HCT116 (cell line): Measurements from ENCODE around the gene RHEX. TPM values are rescaled to one million over a fixed set of nuclear protein-coding genes. Genes with fewer than 3 reads are reported as not detected.
"Not testable (repeated sequence)": the region's sequence is repeated elsewhere in the genome, so short reads cannot be mapped to it uniquely, and the experiment has no call there.

Source experiments
- ATAC-seq: fragments of 200-7000 bp; cut with Tn5 transposase; 2 replicates; pipeline ENCODE4 v1.9.1; 2020; ENCODE audit warnings: mild to moderate bottlenecking, moderate library complexity
- BruUV-seq: library from RNA; stranded (reverse); fragments of 400-500 nt; replicated peaks from 2 replicates; lab custom pipeline; 2021; lab: Mats Ljungman, UMichigan
- CTCF ChIA-PET: fragments of 300-600 bp; sonication (Branson Sonifier 250); formaldehyde crosslinking; loops from one replicate; lab custom pipeline; 2021; ENCODE audit warnings: antibody characterized with exemption; lab: Charles Lee
- POLR2A ChIA-PET: fragments of 300-600, 350-600 bp; sonication (Branson Sonifier 250); formaldehyde crosslinking; loops from one replicate; lab custom pipeline; 2021; ENCODE audit warnings: antibody characterized with exemption; lab: Charles Lee
- RAD21 ChIA-PET, 2 experiments: fragments of 300-600 bp; sonication (Branson Sonifier 250); formaldehyde crosslinking; loops; one replicate each; lab custom pipeline; 2023; ENCODE audit warnings: low total read pairs in 2 of 2; ENCODE audit not compliant: uncharacterized antibody in 2 of 2, unreplicated experiment in 2 of 2, low non-redundant PET in 1 of 2; lab: Charles Lee
- DNase-seq: peaks from one replicate; pipeline ENCODE4 v3.0.0-alpha.2; 2010; ENCODE audit warnings: low read depth, low spot score
- H2AFZ ChIP-seq: fragments of 200-600 bp; shearing (Covaris generic), sonication (generic); 2 replicates; pipeline ENCODE4 v1.6.1; 2017; ENCODE audit warnings: low read depth, mixed run types, mixed read lengths, antibody characterized with exemption, low read length; ENCODE audit not compliant: poor library complexity, severe bottlenecking
- H3K27ac ChIP-seq: 2 replicates; pipeline ENCODE4 v1.5.1; 2012; ENCODE audit warnings: low read depth, low read length
- H3K27me3 ChIP-seq: fragments of 200-600 bp; sonication (generic); 2 replicates; pipeline ENCODE4 v1.6.1; 2016; ENCODE audit warnings: mixed run types, low read length, mixed read lengths; ENCODE audit not compliant: insufficient read depth
- H3K36me3 ChIP-seq, 2 experiments: fragments of 200-500 bp in 1 of 2; fragments of 200-600 bp in 1 of 2; sonication (Bioruptor generic) in 1 of 2; sonication (generic) in 1 of 2; 2 replicates each; pipeline versions ENCODE4 v1.5.1 to v1.6.1; 2014 to 2016; ENCODE audit warnings: low read length in 2 of 2, inconsistent platforms in 1 of 2, mixed read lengths in 1 of 2, mixed run types in 1 of 2; ENCODE audit not compliant: insufficient read depth in 2 of 2, control insufficient read depth in 1 of 2
- H3K4me1 ChIP-seq, 2 experiments: fragments of 200-600 bp in 1 of 2; sonication (generic) in 1 of 2; 2 replicates each; pipeline versions ENCODE4 v1.5.1 to v1.6.1; 2012 to 2017; ENCODE audit warnings: low read length in 2 of 2, inconsistent platforms in 1 of 2, mild to moderate bottlenecking in 1 of 2, mixed read lengths in 1 of 2, mixed run types in 1 of 2, moderate library complexity in 1 of 2; ENCODE audit not compliant: insufficient read depth in 2 of 2, control insufficient read depth in 1 of 2
- H3K4me2 ChIP-seq: fragments of 200-600 bp; sonication (generic); 2 replicates; pipeline ENCODE4 v1.6.1; 2017; ENCODE audit warnings: mixed run types, low read length, mixed read lengths
- H3K4me3 ChIP-seq, 2 experiments: fragments of 200-600 bp in 1 of 2; sonication (generic) in 1 of 2; replicated peaks in 1 of 2; 2 replicates each; pipeline ENCODE4 v1.5.1; 2011 to 2016; ENCODE audit warnings: low read length in 2 of 2, control low read depth in 1 of 2, low read depth in 1 of 2, mild to moderate bottlenecking in 1 of 2, mixed read lengths in 1 of 2, mixed run types in 1 of 2
- H3K79me2 ChIP-seq: fragments of 200-600 bp; sonication (generic); 2 replicates; pipeline ENCODE4 v1.6.1; 2017; ENCODE audit warnings: mild to moderate bottlenecking, mixed run types, low read length, moderate library complexity, mixed read lengths; ENCODE audit not compliant: insufficient read depth
- H3K9ac ChIP-seq: fragments of 200-600 bp; sonication (generic); 2 replicates; pipeline ENCODE4 v1.6.1; 2016; ENCODE audit warnings: low read length, mixed read lengths
- H3K9me2 ChIP-seq: fragments of 200-600 bp; sonication (generic), shearing (Covaris generic); 2 replicates; pipeline ENCODE4 v1.6.1; 2017; ENCODE audit warnings: mixed run types, mild to moderate bottlenecking, moderate library complexity; ENCODE audit not compliant: insufficient read depth
- H3K9me3 ChIP-seq, 2 experiments: fragments of 200-500 bp in 1 of 2; fragments of 200-600 bp in 1 of 2; sonication (Bioruptor generic) in 1 of 2; sonication (generic) in 1 of 2; 2 replicates each; pipeline ENCODE4 v1.6.1; 2014 to 2017; ENCODE audit warnings: low read length in 2 of 2, mixed read lengths in 2 of 2, inconsistent platforms in 1 of 2, low read depth in 1 of 2, mild to moderate bottlenecking in 1 of 2, mixed run types in 1 of 2, moderate library complexity in 1 of 2; ENCODE audit not compliant: control insufficient read depth in 1 of 2, insufficient read depth in 1 of 2
- H4K20me1 ChIP-seq: fragments of 200-600 bp; sonication (generic), shearing (Covaris generic); 2 replicates; pipeline ENCODE4 v1.6.1; 2017; ENCODE audit warnings: mixed run types, mild to moderate bottlenecking, moderate library complexity; ENCODE audit not compliant: insufficient read depth
- CBX3 ChIP-seq: IDR thresholded peaks from 2 replicates; pipeline ENCODE4 v1.6.1; 2012; ENCODE audit warnings: low read depth
- CEBPB ChIP-seq: IDR thresholded peaks from 2 replicates; pipeline ENCODE4 v1.6.1; 2012; ENCODE audit warnings: low read depth
- EZH2phosphoT487 ChIP-seq: fragments of 200-600 bp; IDR thresholded peaks from 2 replicates; pipeline ENCODE4 v1.6.1; 2018; ENCODE audit warnings: antibody characterized with exemption, borderline replicate concordance
- MAX ChIP-seq: IDR thresholded peaks from 2 replicates; pipeline ENCODE4 v1.6.1; 2012
- POLR2A ChIP-seq: IDR thresholded peaks from 2 replicates; pipeline ENCODE4 v1.7.0; 2011; ENCODE audit warnings: borderline replicate concordance; ENCODE audit not compliant: insufficient read depth, insufficient read length; ENCODE audit errors: extremely low read depth
- POLR2AphosphoS5 ChIP-seq: IDR thresholded peaks from 2 replicates; pipeline ENCODE4 v1.6.1; 2011; ENCODE audit warnings: mild to moderate bottlenecking, low read depth, low read length, moderate library complexity
- RAD21 ChIP-seq: IDR thresholded peaks from 2 replicates; pipeline ENCODE4 v1.6.1; 2012; ENCODE audit warnings: low read depth, mild to moderate bottlenecking
- SRF ChIP-seq: IDR thresholded peaks from 2 replicates; pipeline ENCODE4 v1.6.1; 2012; ENCODE audit warnings: low read depth
- intact Hi-C: fragments of 100-400 bp; cut with micrococcal nuclease; formaldehyde crosslinking; loops from 2 replicates; pipeline ENCODE4 v1.10.0; 2022
- total RNA-seq: library from RNA; stranded (reverse); gene quantifications from one replicate; pipeline ENCODE4 v1.2.1, GENCODE V29; 2021; ENCODE audit not compliant: unreplicated experiment
- TF ChIP-seq, protein P1 (sequence below): IDR thresholded peaks from 2 replicates; pipeline ENCODE4 v1.6.1; 2011; ENCODE audit warnings: mild to moderate bottlenecking, low read length, moderate library complexity; ENCODE audit not compliant: insufficient replicate concordance; ENCODE audit errors: extremely low read depth

Gene RHEX
- total RNA-seq, 1 experiment from 2014 or later: not detected

DNA sequence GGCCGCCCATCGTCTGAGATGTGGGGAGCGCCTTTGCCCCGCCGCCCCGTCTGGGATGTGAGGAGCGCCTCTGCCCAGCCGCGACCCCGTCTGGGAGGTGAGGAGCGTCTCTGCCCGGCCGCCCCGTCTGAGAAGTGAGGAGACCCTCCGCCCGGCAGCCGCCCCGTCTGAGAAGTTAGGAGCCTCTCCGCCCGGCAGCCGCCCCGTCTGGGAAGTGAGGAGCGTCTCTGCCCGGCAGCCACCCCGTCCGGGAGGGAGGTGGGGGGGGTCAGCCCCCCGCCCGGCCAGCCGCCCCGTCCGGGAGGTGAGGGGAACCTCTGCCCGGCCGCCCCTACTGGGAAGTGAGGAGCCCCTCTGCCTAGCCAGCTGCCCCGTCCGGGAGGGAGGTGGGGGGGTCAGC, 11.0 kb downstream of the RHEX start:
- POLR2A ChIA-PET, RAD21 ChIA-PET, H3K4me2 ChIP-seq, CTCF ChIA-PET, H3K9ac ChIP-seq, H3K9me2 ChIP-seq, intact Hi-C loops, H3K79me2 ChIP-seq, H3K4me1 ChIP-seq, BruUV-seq, H3K4me3 ChIP-seq, H4K20me1 ChIP-seq, H3K27me3 ChIP-seq, H2AFZ ChIP-seq, H3K9me3 ChIP-seq, ATAC-seq, DNase-seq, H3K27ac ChIP-seq, H3K36me3 ChIP-seq: not testable (repeated sequence)

- ATAC-seq, H4K20me1 ChIP-seq, H3K27ac ChIP-seq, H3K9me2 ChIP-seq, H3K27me3 ChIP-seq, H3K4me3 ChIP-seq, H2AFZ ChIP-seq, BruUV-seq, H3K9ac ChIP-seq, POLR2A ChIA-PET, DNase-seq, H3K79me2 ChIP-seq, H3K4me2 ChIP-seq, H3K9me3 ChIP-seq, CTCF ChIA-PET, intact Hi-C loops, H3K36me3 ChIP-seq, H3K4me1 ChIP-seq, RAD21 ChIA-PET: not testable (repeated sequence)
Observed at GRCh38 chr1:206064501-206064900, 11.5 kb downstream of the RHEX start.

GRCh38 chr1:206065547-206066145, 12.7 kb downstream of the RHEX start:
- Histone ChIP-seq H3K36me3 (no peaks in the 10 kb centered on the region), H3K9me3 (no peaks in the 10 kb centered on the region), H4K20me1 (no peaks in the 10 kb centered on the region), H3K9me2 (no peaks in the 10 kb centered on the region), H3K4me3 (no peak overlapping the region), H3K4me2 (no peak overlapping the region), H3K27me3 (no peaks in the 10 kb centered on the region), H3K79me2 (no peaks in the 10 kb centered on the region), H3K27ac (no peak overlapping the region), H3K4me1 (no peaks in the 10 kb centered on the region), H3K9ac (no peak overlapping the region), H2AFZ (no peak overlapping the region)
- no TSS peak for BruUV-seq
- POLR2A ChIA-PET: no interaction called here
- DNase-seq (no peak), ATAC-seq (no peak)
- RAD21 ChIA-PET: no interaction called here
- intact Hi-C loops: no loop called here
- CTCF ChIA-PET: no interaction called here
- TF ChIP-seq EZH2phosphoT487 (no peak), POLR2AphosphoS5 (no peak), MAX (no peak), CEBPB (no peak), POLR2A (no peak), SRF (no peak), RAD21 (no peak), CBX3 (no peak)
- TF ChIP-seq, protein P1, sequence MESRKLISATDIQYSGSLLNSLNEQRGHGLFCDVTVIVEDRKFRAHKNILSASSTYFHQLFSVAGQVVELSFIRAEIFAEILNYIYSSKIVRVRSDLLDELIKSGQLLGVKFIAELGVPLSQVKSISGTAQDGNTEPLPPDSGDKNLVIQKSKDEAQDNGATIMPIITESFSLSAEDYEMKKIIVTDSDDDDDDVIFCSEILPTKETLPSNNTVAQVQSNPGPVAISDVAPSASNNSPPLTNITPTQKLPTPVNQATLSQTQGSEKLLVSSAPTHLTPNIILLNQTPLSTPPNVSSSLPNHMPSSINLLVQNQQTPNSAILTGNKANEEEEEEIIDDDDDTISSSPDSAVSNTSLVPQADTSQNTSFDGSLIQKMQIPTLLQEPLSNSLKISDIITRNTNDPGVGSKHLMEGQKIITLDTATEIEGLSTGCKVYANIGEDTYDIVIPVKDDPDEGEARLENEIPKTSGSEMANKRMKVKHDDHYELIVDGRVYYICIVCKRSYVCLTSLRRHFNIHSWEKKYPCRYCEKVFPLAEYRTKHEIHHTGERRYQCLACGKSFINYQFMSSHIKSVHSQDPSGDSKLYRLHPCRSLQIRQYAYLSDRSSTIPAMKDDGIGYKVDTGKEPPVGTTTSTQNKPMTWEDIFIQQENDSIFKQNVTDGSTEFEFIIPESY: no peak
